GM23248 (cell line): Measurements from ENCODE around the gene AOPEP.

ENCODE experiments used
- EZH2 ChIP-seq: fragments of 200-600 bp; sonication (generic); IDR thresholded peaks from 2 replicates; pipeline ENCODE4 v1.6.1; 2018; ENCODE audit warnings: antibody characterized with exemption, mild to moderate bottlenecking; ENCODE audit not compliant: insufficient read depth, poor library complexity, severe bottlenecking
- EZH2phosphoT487 ChIP-seq: fragments of 200-600 bp; sonication (generic); IDR thresholded peaks from 2 replicates; pipeline ENCODE4 v1.6.1; 2018; ENCODE audit warnings: antibody characterized with exemption, moderate library complexity, mild to moderate bottlenecking, low read depth; ENCODE audit not compliant: insufficient read depth

GRCh38 chr9:95081998-95082397, 355.5 kb downstream of the AOPEP start:
- TF ChIP-seq EZH2 (no peak), EZH2phosphoT487 (no peak)
